K562 (cell line): ENCODE results near the gene SYNGR4. TPM values are rescaled to one million over a fixed set of nuclear protein-coding genes. Genes with fewer than 3 reads are reported as not detected.

Experiments
- ATAC-seq: fragments of 200-7000 bp; cut with Tn5 transposase; 3 replicates; pipeline ENCODE4 v1.9.1; 2020; ENCODE audit warnings: moderate library complexity
- BruUV-seq: library from RNA; stranded (reverse); fragments of 400-500 nt; replicated peaks from 2 replicates; lab custom pipeline; 2021; lab: Mats Ljungman, UMichigan
- CTCF ChIA-PET: fragments of 300-600 bp; formaldehyde crosslinking; extraction: SDS; loops from one replicate; lab custom pipeline; 2021; ENCODE audit warnings: low intra/inter-chr PET ratio; lab: Yijun Ruan, JAX
- POLR2A ChIA-PET: fragments of 300-600, 350-650 bp; sonication (Branson Sonifier 250); formaldehyde crosslinking; extraction: SDS; loops from one replicate; lab custom pipeline; 2021; ENCODE audit warnings: antibody characterized with exemption, inconsistent platforms; lab: Yijun Ruan, JAX
- DNase-seq, 4 experiments: peaks; one replicate each; pipeline versions ENCODE4 v3.0.0 to v3.0.0-alpha.2; 2011 to 2018; ENCODE audit warnings: low spot score in 3 of 4, mixed read lengths in 3 of 4; ENCODE audit errors: extremely low read depth in 1 of 4
- FAIRE-seq: peaks from 2 replicates; lab custom pipeline; 2011; peaks lifted over from hg19 to GRCh38; lab: Jason Lieb, UNC
- H2AFZ ChIP-seq: 2 replicates; pipeline ENCODE4 v1.6.0; 2011; ENCODE audit warnings: low read depth, low read length, control low read depth, inconsistent platforms
- H3K27ac ChIP-seq: fragments of 200-600 bp; 3 replicates; pipeline ENCODE4 v1.8.0; 2011; ENCODE audit warnings: low read depth, mild to moderate bottlenecking, control low read depth, inconsistent platforms, low read length, moderate library complexity, mixed read lengths; ENCODE audit errors: extremely low read depth
- H3K27me3 ChIP-seq, 2 experiments: fragments of 300-600 bp in 1 of 2; 2 replicates in 1 of 2; 3 replicates in 1 of 2; pipeline versions ENCODE4 v1.6.0 to v1.8.0; 2011; ENCODE audit warnings: inconsistent platforms in 2 of 2, low read length in 2 of 2, mild to moderate bottlenecking in 1 of 2, mixed read lengths in 1 of 2, moderate library complexity in 1 of 2; ENCODE audit not compliant: control insufficient read depth in 2 of 2, insufficient read depth in 2 of 2
- H3K36me3 ChIP-seq: fragments of 300-600 bp; 3 replicates; pipeline ENCODE4 v1.8.0; 2011; ENCODE audit warnings: mild to moderate bottlenecking, low read length, inconsistent platforms; ENCODE audit not compliant: control insufficient read depth, insufficient read depth
- H3K4me1 ChIP-seq, 2 experiments: fragments of 200-600 bp in 1 of 2; replicated peaks in 1 of 2; 2 replicates in 1 of 2; 3 replicates in 1 of 2; pipeline versions ENCODE4 v1.5.1 to v1.8.0; 2011; ENCODE audit warnings: inconsistent platforms in 2 of 2, low read length in 2 of 2, mild to moderate bottlenecking in 1 of 2, mixed read lengths in 1 of 2, moderate library complexity in 1 of 2; ENCODE audit not compliant: control insufficient read depth in 2 of 2, insufficient read depth in 2 of 2
- H3K4me2 ChIP-seq: 2 replicates; pipeline ENCODE4 v1.6.1; 2011; ENCODE audit warnings: low read length, control low read depth, inconsistent platforms, mixed read lengths; ENCODE audit not compliant: insufficient read depth
- H3K4me3 ChIP-seq: fragments of 200-600 bp; sonication (generic), shearing (Covaris generic); 2 replicates; pipeline ENCODE4 v1.5.1; 2016; ENCODE audit warnings: control low read depth, inconsistent platforms
- H3K79me2 ChIP-seq: fragments of 200-600 bp; 3 replicates; pipeline ENCODE4 v1.8.0; 2011; ENCODE audit warnings: low read length, inconsistent platforms; ENCODE audit not compliant: control insufficient read depth, insufficient read depth
- H3K9ac ChIP-seq, 2 experiments: 2 replicates each; pipeline versions ENCODE4 v1.6.0 to v1.6.1; 2011; ENCODE audit warnings: low read depth in 2 of 2, low read length in 2 of 2, control low read depth in 1 of 2, inconsistent platforms in 1 of 2, mild to moderate bottlenecking in 1 of 2, mixed read lengths in 1 of 2; ENCODE audit not compliant: insufficient read depth in 1 of 2
- H3K9me1 ChIP-seq: one replicate; pipeline ENCODE4 v1.6.0; 2011; ENCODE audit warnings: inconsistent platforms, mild to moderate bottlenecking, low read length, moderate library complexity; ENCODE audit not compliant: control insufficient read depth, insufficient read depth
- H3K9me3 ChIP-seq: replicated peaks from 2 replicates; pipeline ENCODE4 v1.5.1; 2011; ENCODE audit warnings: low read depth, low read length, inconsistent platforms; ENCODE audit not compliant: control insufficient read depth, insufficient read depth
- H4K20me1 ChIP-seq: replicated peaks from 2 replicates; pipeline ENCODE4 v1.6.1; 2011; ENCODE audit warnings: low read length, inconsistent platforms, mixed read lengths; ENCODE audit not compliant: control insufficient read depth, insufficient read depth
- ATF3 ChIP-seq, 2 experiments: fragments of 450-650 bp in 1 of 2; sonication (generic) in 1 of 2; formaldehyde crosslinking in 1 of 2; IDR thresholded peaks in 1 of 2; conservative IDR thresholded peaks in 1 of 2; 2 replicates each; pipeline versions ENCODE4 v1.6.1 to v1.8.1; 2016 to 2023; ENCODE audit warnings: mild to moderate bottlenecking in 2 of 2, moderate library complexity in 2 of 2, inconsistent platforms in 1 of 2, missing genetic modification reagents in 1 of 2
- KDM4B ChIP-seq, 2 experiments: fragments of 450-650 bp in 1 of 2; sonication (generic) in 1 of 2; IDR thresholded peaks; 2 replicates each; pipeline ENCODE4 v1.6.1; 2016 to 2017; ENCODE audit warnings: borderline replicate concordance in 2 of 2, antibody characterized with exemption in 1 of 2, low read depth in 1 of 2, mild to moderate bottlenecking in 1 of 2
- MLX ChIP-seq, 2 experiments: fragments of 450-650 bp in 1 of 2; sonication (generic) in 1 of 2; formaldehyde crosslinking; conservative IDR thresholded peaks; 2 replicates each; pipeline versions ENCODE4 v1.4.0 to v1.8.1; 2020 to 2022; ENCODE audit warnings: mild to moderate bottlenecking in 1 of 2, missing genetic modification reagents in 1 of 2
- NR4A1 ChIP-seq, 2 experiments: fragments of 250-450 bp in 1 of 2; fragments of 450-650 bp in 1 of 2; sonication (Bioruptor Pico) in 1 of 2; IDR thresholded peaks; 2 replicates each; pipeline versions ENCODE4 v1.4.0 to v1.6.1; 2016 to 2020; ENCODE audit warnings: mild to moderate bottlenecking in 2 of 2, missing compliant biosample characterization in 1 of 2, missing genetic modification characterization in 1 of 2, moderate library complexity in 1 of 2
- SNRNP70 ChIP-seq: fragments of 200-400 bp; formaldehyde crosslinking; optimal IDR thresholded peaks from 2 replicates; pipeline ENCODE3; 2017; ENCODE audit warnings: low read depth, low read length
- SP2 ChIP-seq: IDR thresholded peaks from 2 replicates; pipeline ENCODE4 v1.6.1; 2011; ENCODE audit warnings: mild to moderate bottlenecking, low read depth, low read length, moderate library complexity; ENCODE audit not compliant: poor library complexity, severe bottlenecking; ENCODE audit errors: extremely low read depth
- XRCC3 ChIP-seq: fragments of 450-650 bp; IDR thresholded peaks from 2 replicates; pipeline ENCODE4 v1.6.1; 2017; ENCODE audit warnings: mild to moderate bottlenecking, moderate library complexity
- WGBS: fragments of 100-300 bp; shearing (Covaris generic); methylation state at CpG from one replicate; pipeline ENCODE4 v1.1.6; 2016; ENCODE audit warnings: low coverage, mixed read lengths; ENCODE audit not compliant: insufficient coverage; ENCODE audit errors: missing lambda C conversion rate; 5-methylcytosine and 5-hydroxymethylcytosine counted together
- in situ Hi-C: fragments of 300-500 bp; cut with MboI; formaldehyde crosslinking; loops from 4 replicates; pipeline ENCODE4 v1.15.0; 2018; ENCODE audit warnings: inconsistent platforms, mixed read lengths
- intact Hi-C: fragments of 100-400 bp; cut with micrococcal nuclease; formaldehyde crosslinking; loops from 2 replicates; pipeline ENCODE4 v1.14.2; 2022
- polyA plus RNA-seq, 8 experiments: library from polyadenylated mRNA; depleted of rRNA in 4 of 8; stranded (reverse) in 5 of 8; unstranded in 3 of 8; fragments of >200 nt; fragmentation: Nextera tagmentation in 2 of 8; fragmentation: Illumina TruSeq in 1 of 8; extraction: Ambion mirVana in 2 of 8; extraction: Trizol in 1 of 8; gene quantifications; 2 replicates each; pipeline versions ENCODE4 v1.2.1 to v1.2.3, GENCODE V29; 2011 to 2014; ENCODE audit warnings: inconsistent platforms in 1 of 8, missing spikeins in 1 of 8
- total RNA-seq, 7 experiments: library from RNA; depleted of rRNA in 6 of 7; stranded (reverse); fragments of >200 nt in 6 of 7; fragmentation: Illumina TruSeq in 2 of 7; extraction: Trizol in 2 of 7; gene quantifications; 2 replicates each; pipeline versions ENCODE4 v1.2.1 to v1.2.3, GENCODE V29; 2011 to 2021; ENCODE audit warnings: low replicate concordance in 1 of 7

Gene SYNGR4
- total and polyA plus RNA-seq, 9 of the 15 experiments (the other 6 are each of a cell fraction or from before 2014, with no cell fraction given), result 0.07 to 0.14 TPM; not detected in 7

- H3K27me3 ChIP-seq, result no peaks in the 10 kb centered on the region
- H3K4me2 ChIP-seq, result no peak overlapping the region
- in situ Hi-C loops (no loop called here), intact Hi-C loops (no loop called here)
- no peaks in the 10 kb centered on the region for H3K9me3 ChIP-seq
- no TSS peak for BruUV-seq
- peaks cover 0 to 20% of the 10 kb centered on the region in 2 experiments; a peak in 2 of 5 replicates for H3K4me1 ChIP-seq
- peak overlapping the region in 1 of 2 experiments; percentile 78; a peak in 2 of 4 replicates for H3K9ac ChIP-seq
- no peaks in the 10 kb centered on the region for H4K20me1 ChIP-seq
- no peak overlapping the region for H3K27ac ChIP-seq
- DNase-seq (no peak), FAIRE-seq (no peak), ATAC-seq (no peak)
- H3K36me3 ChIP-seq, result no peaks in the 10 kb centered on the region
- H2AFZ ChIP-seq, result peak overlapping the region; percentile 20
- no peaks in the 10 kb centered on the region for H3K79me2 ChIP-seq
- H3K9me1 ChIP-seq, result no peaks in the 10 kb centered on the region
- no peak overlapping the region for H3K4me3 ChIP-seq
- POLR2A ChIA-PET, result interaction anchor here (1.2 kb wide), 1 partner anchor 9 kb away, joined by 4 read pairs; the partner anchor contains the start of gene SYNGR4
- CTCF ChIA-PET, result no interaction called here
- TF ChIP-seq SNRNP70 (no peak), NR4A1 (CRISPR knock-in tag; IDR thresholded peaks at IDR 0.05) (no peak), NR4A1 (tag; IDR thresholded peaks at IDR 0.05) (no peak), SP2 (no peak), KDM4B (IDR thresholded peaks at IDR 0.05; ENCODE audit: borderline replicate concordance in 2 of 2, low read depth in 1 of 2) (no peak), XRCC3 (no peak), ATF3 (IDR thresholded peaks at IDR 0.05) (no peak), ATF3 (CRISPR knock-in tag; conservative IDR thresholded peaks at IDR 0.05) (no peak), MLX (CRISPR knock-in tag; conservative IDR thresholded peaks at IDR 0.05) (no peak)
- 81% methylated on average over 9 of the region's 11 CpGs for WGBS
Observed at GRCh38 chr19:48373567-48373966, 9.4 kb downstream of the SYNGR4 start.
